Heart left ventricle (tissue), 13 donors: ENCODE measurements around the gene DPH1.

ENCODE experiments used
- POLR2A ChIP-seq, 2 donors: fragments of 450-650 bp; IDR thresholded peaks; one replicate each; pipeline ENCODE4 v1.6.1; 2017; ENCODE audit warnings: antibody characterized with exemption in 2 of 2, mild to moderate bottlenecking in 2 of 2, moderate library complexity in 2 of 2
- TF ChIP-seq, protein P1 (sequence below), 12 donors: fragments of 200-600 bp; sonication (generic) in 4 of 12; IDR thresholded peaks; one replicate each; pipeline versions ENCODE4 v1.5.0 to v1.8.0; 2018 to 2022; ENCODE audit warnings: antibody characterized with exemption in 12 of 12, mild to moderate bottlenecking in 5 of 12
- donor health status: ischemic (EF 13 %, LVEDD 7.1; RV severe dilation, severe dysfunction).
- donor health status: DM: no; HTN: yes; CAD: no.
- donor health status: DM: no; HTN: no; CAD: no.
- donor health status: ischemic (EF 25% LVEDD 6.9; RV normal size, moderate dysfunction).
- donor health status: ischemic (EF 25% LVEDD 5.7; RV mildly dilated, moderate dysfunction).
- donor health status: ischemic (EF 35%, LVEDD 5.7; RV mildly dilated, moderate dysfunction).
- donor health status: nonischemic (EF 11% LVEDD 7.7; RV severe dilation, severe dysfunction).
- donor health status: DM: yes; HTN: yes; CAD: no.
- donor health status: PGD.
- donor health status: ischemic (EF 29% LVEDD 5.4; RV normal size, mild dysfunction).
- donor health status: nonischemic (EF 23%, LVEDD 6.1; RV moderate dilation, normal function).

DNA sequence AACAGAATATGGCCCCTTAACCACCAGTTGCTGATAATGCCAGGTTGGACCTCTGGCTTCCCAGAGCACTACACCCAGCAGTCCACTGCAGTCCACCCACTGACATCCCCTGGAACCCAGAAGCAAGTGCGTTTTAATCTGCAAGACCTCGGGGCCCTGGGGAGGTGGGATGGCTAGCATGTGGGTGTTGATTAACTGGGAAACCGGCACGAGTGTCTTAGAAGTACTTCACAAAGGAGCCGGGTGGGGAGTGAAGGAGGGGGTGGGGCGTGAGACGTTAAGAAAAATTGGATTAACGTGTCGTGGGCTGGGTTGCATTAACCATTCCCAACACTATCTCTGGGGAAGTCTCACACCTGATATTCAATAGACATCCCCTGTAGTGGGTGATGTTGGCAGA, 18.9 kb downstream of the DPH1 start:
- TF ChIP-seq, protein P1, sequence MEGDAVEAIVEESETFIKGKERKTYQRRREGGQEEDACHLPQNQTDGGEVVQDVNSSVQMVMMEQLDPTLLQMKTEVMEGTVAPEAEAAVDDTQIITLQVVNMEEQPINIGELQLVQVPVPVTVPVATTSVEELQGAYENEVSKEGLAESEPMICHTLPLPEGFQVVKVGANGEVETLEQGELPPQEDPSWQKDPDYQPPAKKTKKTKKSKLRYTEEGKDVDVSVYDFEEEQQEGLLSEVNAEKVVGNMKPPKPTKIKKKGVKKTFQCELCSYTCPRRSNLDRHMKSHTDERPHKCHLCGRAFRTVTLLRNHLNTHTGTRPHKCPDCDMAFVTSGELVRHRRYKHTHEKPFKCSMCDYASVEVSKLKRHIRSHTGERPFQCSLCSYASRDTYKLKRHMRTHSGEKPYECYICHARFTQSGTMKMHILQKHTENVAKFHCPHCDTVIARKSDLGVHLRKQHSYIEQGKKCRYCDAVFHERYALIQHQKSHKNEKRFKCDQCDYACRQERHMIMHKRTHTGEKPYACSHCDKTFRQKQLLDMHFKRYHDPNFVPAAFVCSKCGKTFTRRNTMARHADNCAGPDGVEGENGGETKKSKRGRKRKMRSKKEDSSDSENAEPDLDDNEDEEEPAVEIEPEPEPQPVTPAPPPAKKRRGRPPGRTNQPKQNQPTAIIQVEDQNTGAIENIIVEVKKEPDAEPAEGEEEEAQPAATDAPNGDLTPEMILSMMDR (IDR thresholded peaks at IDR 0.05): no peak
- TF ChIP-seq POLR2A (IDR thresholded peaks at IDR 0.05): no peak
